Neural crest cell (in vitro differentiated cells): ENCODE results near the gene CNIH3. TPM values are rescaled to one million over a fixed set of nuclear protein-coding genes. Genes with fewer than 3 reads are reported as not detected.

Experiments
- DNase-seq: peaks from one replicate; pipeline ENCODE4 v3.0.0; 2021; ENCODE audit warnings: low read depth, mixed read lengths, low spot score
- H3K27ac Mint-ChIP-seq: one replicate; pipeline ENCODE4 v1.8.0; 2021; ENCODE audit warnings: mild to moderate bottlenecking, mixed read lengths; ENCODE audit not compliant: unreplicated experiment
- H3K27me3 Mint-ChIP-seq: 2 replicates; pipeline ENCODE4 v1.8.0; 2021; ENCODE audit warnings: low read depth, mild to moderate bottlenecking, mixed read lengths
- H3K36me3 Mint-ChIP-seq: 2 replicates; pipeline ENCODE4 v1.8.0; 2021; ENCODE audit warnings: low read depth, mild to moderate bottlenecking, mixed read lengths
- H3K4me1 Mint-ChIP-seq: 2 replicates; pipeline ENCODE4 v1.8.0; 2021; ENCODE audit warnings: mixed read lengths
- H3K4me3 Mint-ChIP-seq: one replicate; pipeline ENCODE4 v1.8.0; 2021; ENCODE audit warnings: mild to moderate bottlenecking, mixed read lengths
- H3K9me3 Mint-ChIP-seq: 2 replicates; pipeline ENCODE4 v1.8.0; 2021; ENCODE audit warnings: mixed read lengths
- CTCF ChIP-seq: fragments of 200-600 bp; sonication (generic); conservative IDR thresholded peaks from 2 replicates; pipeline ENCODE4 v1.5.0; 2021; ENCODE audit warnings: antibody characterized with exemption, mild to moderate bottlenecking
- total RNA-seq: library from RNA; stranded (reverse); gene quantifications from 2 replicates; pipeline ENCODE4 v1.2.1, GENCODE V29; 2021

The CNIH3 gene
- total RNA-seq, 1 donor from 2014 or later, result 3.8 TPM

- Mint-ChIP-seq H3K4me3 (no peak overlapping the region), H3K4me1 (peaks cover 28% of the 10 kb centered on the region)
- no peak for DNase-seq
Observed at GRCh38 chr1:224740685-224741052, 124.6 kb downstream of the CNIH3 start.

DNA sequence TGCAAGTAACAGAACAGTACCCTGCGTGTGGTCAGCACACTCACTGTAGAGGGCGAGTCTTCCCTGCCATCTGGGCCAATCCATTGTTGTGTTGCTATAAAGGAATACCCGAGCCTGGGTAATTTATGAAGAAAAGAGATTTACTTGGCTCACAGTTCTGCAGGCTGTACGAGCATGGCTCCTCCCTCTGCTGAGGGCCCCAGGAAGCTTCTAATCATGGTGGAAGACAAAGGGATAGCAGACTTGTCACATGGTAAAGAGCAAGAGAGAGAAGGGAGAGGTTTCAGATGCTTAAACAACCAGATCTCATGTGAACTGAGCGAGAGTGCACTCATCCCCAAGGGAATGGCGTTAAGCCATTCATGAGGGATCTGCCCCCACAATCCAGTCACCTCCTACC, 126.2 kb downstream of the CNIH3 start:
- DNase-seq, result no peak
- H3K27me3 Mint-ChIP-seq, result peaks cover 3% of the 10 kb centered on the region
- H3K4me1 Mint-ChIP-seq, result peaks cover 17% of the 10 kb centered on the region
- no peak overlapping the region for H3K4me3 Mint-ChIP-seq
- H3K9me3 Mint-ChIP-seq, result no peaks in the 10 kb centered on the region
- no peaks in the 10 kb centered on the region for H3K36me3 Mint-ChIP-seq
- TF ChIP-seq CTCF, result no peak
- H3K27ac Mint-ChIP-seq, result no peak overlapping the region

More at GRCh38 chr1:224740685-224741052, 124.6 kb downstream of the CNIH3 start:
- TF ChIP-seq CTCF, result no peak
- Mint-ChIP-seq H3K36me3 (no peaks in the 10 kb centered on the region), H3K27me3 (peaks cover 9% of the 10 kb centered on the region), H3K27ac (no peak overlapping the region), H3K9me3 (no peaks in the 10 kb centered on the region)

DNA sequence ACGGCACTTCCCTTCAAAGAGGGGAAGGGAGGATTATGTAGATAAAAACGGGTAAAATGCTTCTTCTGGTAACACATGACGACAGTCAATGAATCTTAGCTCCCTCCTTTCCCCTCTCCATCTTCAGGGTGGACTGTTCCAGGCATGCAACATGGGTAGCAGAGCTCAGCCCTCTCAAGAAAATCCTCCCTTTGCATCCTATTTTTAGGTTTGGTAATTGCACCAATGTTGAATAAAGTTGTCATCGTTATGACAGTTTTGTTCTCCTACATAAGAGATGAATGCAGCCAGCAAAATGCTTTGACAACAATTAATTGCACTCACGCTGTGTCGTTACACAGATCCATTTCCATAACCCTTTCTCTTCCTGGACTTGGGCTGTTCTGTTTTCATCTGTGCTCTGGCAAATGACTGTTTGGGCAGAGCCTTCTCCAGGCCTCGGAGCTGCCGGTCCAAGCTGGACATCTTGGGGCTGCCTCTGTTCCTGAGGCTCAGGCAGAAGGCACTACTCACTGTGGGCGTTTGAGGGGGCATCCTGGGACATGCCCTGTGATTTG, 127.6 kb downstream of the CNIH3 start:
- Mint-ChIP-seq H3K27me3 (no peaks in the 10 kb centered on the region), H3K36me3 (no peaks in the 10 kb centered on the region), H3K27ac (no peak overlapping the region), H3K4me3 (no peak overlapping the region), H3K4me1 (peaks cover 9% of the 10 kb centered on the region), H3K9me3 (no peaks in the 10 kb centered on the region)
- no peak for DNase-seq
- TF ChIP-seq CTCF, result no peak

- TF ChIP-seq CTCF, result no peak
- no peak overlapping the region for H3K27ac Mint-ChIP-seq
- no peak for DNase-seq
- H3K4me3 Mint-ChIP-seq, result no peak overlapping the region
- H3K27me3 Mint-ChIP-seq, result no peaks in the 10 kb centered on the region
- no peaks in the 10 kb centered on the region for H3K36me3 Mint-ChIP-seq
- no peaks in the 10 kb centered on the region for H3K9me3 Mint-ChIP-seq
- peaks cover 9% of the 10 kb centered on the region for H3K4me1 Mint-ChIP-seq
Observed at GRCh38 chr1:224744521-224744920, 128.4 kb downstream of the CNIH3 start.

GRCh38 chr1:224745394-224745793, 129.3 kb downstream of the CNIH3 start:
- no peak overlapping the region for H3K4me3 Mint-ChIP-seq
- no peak for DNase-seq
- TF ChIP-seq CTCF, result no peak
- peaks cover 4% of the 10 kb centered on the region for H3K4me1 Mint-ChIP-seq
- no peaks in the 10 kb centered on the region for H3K36me3 Mint-ChIP-seq
- H3K9me3 Mint-ChIP-seq, result no peaks in the 10 kb centered on the region
- H3K27ac Mint-ChIP-seq, result no peak overlapping the region
- no peaks in the 10 kb centered on the region for H3K27me3 Mint-ChIP-seq

DNA sequence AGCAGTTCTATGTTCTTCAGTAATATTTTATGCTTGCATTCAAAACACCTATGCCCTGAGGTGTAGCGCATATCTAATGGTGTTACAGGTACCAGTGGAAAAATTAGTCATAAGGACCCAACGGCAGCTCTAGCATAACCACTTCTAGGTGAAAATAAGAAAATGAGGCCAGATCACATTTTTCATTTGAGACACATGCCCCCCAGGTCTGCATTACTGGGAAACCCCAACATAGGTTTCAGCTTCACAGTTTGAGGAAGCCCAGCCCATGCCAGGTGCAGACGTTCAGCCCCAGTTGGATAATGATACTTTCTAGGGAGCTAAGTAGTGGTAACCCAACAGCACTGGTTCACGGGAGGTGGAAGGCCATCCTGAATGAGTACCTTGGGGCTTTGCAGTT, 129.8 kb downstream of the CNIH3 start:
- no peak overlapping the region for H3K4me3 Mint-ChIP-seq
- no peak for DNase-seq
- H3K27ac Mint-ChIP-seq, result no peak overlapping the region
- peaks cover 4% of the 10 kb centered on the region for H3K4me1 Mint-ChIP-seq
- H3K27me3 Mint-ChIP-seq, result no peaks in the 10 kb centered on the region
- no peaks in the 10 kb centered on the region for H3K9me3 Mint-ChIP-seq
- H3K36me3 Mint-ChIP-seq, result no peaks in the 10 kb centered on the region
- no peak for TF ChIP-seq CTCF
